Spleen (tissue), 11 donors: ENCODE measurements around the gene PCYT1A. TPM values are rescaled to one million over a fixed set of nuclear protein-coding genes. Genes with fewer than 3 reads are reported as not detected.
A peak's percentile ranks its signal among the peaks of the same experiment; 100 is the strongest.

Experiments
- DNase-seq: peaks from one replicate; pipeline ENCODE4 v3.0.0-alpha.2; 2020
- H3K27ac ChIP-seq, 8 donors: fragments of 200-600 bp; sonication (generic) in 7 of 8; 1 replicate in 4 of 8; 2 replicates in 4 of 8; pipeline versions ENCODE4 v1.5.0 to v1.8.0; 2016 to 2021; ENCODE audit warnings: inconsistent platforms in 4 of 8, mild to moderate bottlenecking in 4 of 8, moderate library complexity in 1 of 8
- H3K27me3 ChIP-seq, 7 donors: fragments of 200-600 bp; sonication (generic) in 6 of 7; replicated peaks in 1 of 7; 1 replicate in 4 of 7; 2 replicates in 3 of 7; pipeline versions ENCODE4 v1.5.0 to v1.8.0; 2016 to 2021; ENCODE audit warnings: inconsistent platforms in 3 of 7, mild to moderate bottlenecking in 1 of 7
- H3K36me3 ChIP-seq, 6 donors: fragments of 200-600 bp; sonication (generic) in 5 of 6; 1 replicate in 4 of 6; 2 replicates in 2 of 6; pipeline versions ENCODE4 v1.5.0 to v1.8.0; 2016 to 2021; ENCODE audit warnings: inconsistent platforms in 2 of 6
- H3K4me1 ChIP-seq, 6 donors: fragments of 200-600 bp; sonication (generic) in 5 of 6; 1 replicate in 3 of 6; 2 replicates in 3 of 6; pipeline versions ENCODE4 v1.5.0 to v1.8.0; 2016 to 2021; ENCODE audit warnings: inconsistent platforms in 3 of 6
- H3K4me3 ChIP-seq, 8 donors: fragments of 200-600 bp; sonication (generic) in 7 of 8; 1 replicate in 4 of 8; 2 replicates in 4 of 8; pipeline versions ENCODE4 v1.5.0 to v1.8.0; 2016 to 2021; ENCODE audit warnings: inconsistent platforms in 4 of 8, mild to moderate bottlenecking in 4 of 8, moderate library complexity in 2 of 8
- H3K9me3 ChIP-seq, 8 donors: fragments of 200-600 bp; sonication (generic) in 7 of 8; 1 replicate in 4 of 8; 2 replicates in 4 of 8; pipeline versions ENCODE4 v1.5.0 to v1.8.0; 2016 to 2021; ENCODE audit warnings: inconsistent platforms in 4 of 8
- CTCF ChIP-seq, 11 experiments: fragments of 200-600 bp in 7 of 11; fragments of 450-650 bp in 4 of 11; sonication (generic) in 4 of 11; IDR thresholded peaks in 8 of 11; conservative IDR thresholded peaks in 3 of 11; 1 replicate in 7 of 11; 2 replicates in 4 of 11; pipeline versions ENCODE4 v1.4.0 to v1.8.0; 2016 to 2021; ENCODE audit warnings: antibody characterized with exemption in 11 of 11, inconsistent platforms in 4 of 11, mild to moderate bottlenecking in 1 of 11
- POLR2A ChIP-seq, 3 donors: fragments of 450-650 bp; IDR thresholded peaks; one replicate each; pipeline ENCODE4 v1.5.1; 2017; ENCODE audit warnings: antibody characterized with exemption in 3 of 3, mild to moderate bottlenecking in 1 of 3
- POLR2AphosphoS5 ChIP-seq, 3 donors: sonication (generic); formaldehyde crosslinking; IDR thresholded peaks; one replicate each; pipeline ENCODE4 v1.5.1; 2017; ENCODE audit warnings: antibody characterized with exemption in 3 of 3
- WGBS, 5 donors: extraction: QIAGEN DNeasy Blood & Tissue Kit in 3 of 5; methylation state at CpG; one replicate each; pipeline versions ENCODE4 v1.1.5 to v1.1.7; 2013 to 2018; 5-methylcytosine and 5-hydroxymethylcytosine counted together
- intact Hi-C: fragments of 100-400 bp; cut with DNase I; formaldehyde crosslinking; loops from one replicate; pipeline ENCODE4 v1.15.0; 2023; ENCODE audit warnings: low total_unique reads
- polyA plus RNA-seq, 3 donors: library from polyadenylated mRNA; stranded (reverse); fragments of 200-250 nt; gene quantifications; one replicate each; pipeline ENCODE4 v1.2.1, GENCODE V29; 2013
- small RNA-seq, 4 donors: library from RNA; depleted of rRNA; stranded (forward); fragments of <200 nt; gene quantifications; one replicate each; pipeline ENCODE3, GENCODE V24; 2016
- total RNA-seq, 7 donors: library from RNA; depleted of rRNA in 3 of 7; stranded (reverse); fragments of >200 nt in 3 of 7; fragmentation: NEBNext Ultra II Directional in 4 of 7; extraction: Animal tissue kit (Norgen Biotek cat#: 25700) in 4 of 7; gene quantifications; one replicate each; pipeline versions ENCODE4 v1.1.0 to v1.2.1, GENCODE V29; 2016 to 2021
- donor health status: healthy with polysubstance abuse.
- donor health status: DM: no; HTN: no; CAD: no; lungs with moderate emphysema.
- donor health status: DM: no; HTN: no; CAD: no.
- donor health status: Bipolar disorder and iron deficiency.
- donor health status: healthy.
- donor health status: DM: no; HTN: no; CAD: no.
- donor health status: DM: yes; HTN: yes; CAD: no.

The PCYT1A gene
- total and polyA plus RNA-seq, 10 donors = 10.6 to 128 (median 90.3) TPM

DNA sequence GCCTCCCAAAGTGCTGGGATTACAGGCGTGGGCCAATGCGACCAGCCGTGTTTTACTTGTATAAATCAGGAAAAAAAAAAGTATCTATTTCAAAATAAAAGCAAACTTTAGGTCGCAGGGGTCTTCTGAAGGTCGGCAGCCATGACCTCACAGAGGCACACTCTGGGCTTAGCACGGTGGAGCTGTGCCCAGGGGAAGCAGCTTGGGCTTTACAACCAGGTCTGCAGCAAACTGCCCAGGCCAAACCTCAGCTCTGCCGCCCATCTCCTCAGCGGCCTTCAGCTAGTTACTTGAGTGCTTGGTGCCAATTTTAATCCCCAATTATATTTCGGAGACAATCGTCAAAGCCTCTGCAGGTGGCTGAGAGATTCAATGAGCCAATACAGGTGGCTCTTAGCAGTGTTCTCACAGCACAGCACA, 106.4 kb downstream of the PCYT1A start:
- no peak overlapping the region for H3K4me3 ChIP-seq
- TF ChIP-seq POLR2A (IDR thresholded peaks at IDR 0.05) (no peak), CTCF (IDR thresholded peaks at IDR 0.05 in 8 of 11, conservative IDR thresholded peaks at IDR 0.05 in 3 of 11) (no peak), POLR2AphosphoS5 (IDR thresholded peaks at IDR 0.05) (no peak)
- H3K9me3 ChIP-seq = no peaks in the 10 kb centered on the region
- WGBS, 5 donors = 64 to 79% (median 70%) methylated on average over 10 of the region's 10 CpGs
- H3K27ac ChIP-seq = peak overlapping the region in 6 of 8 donors; percentile 38 to 87 (median 84)
- no peaks in the 10 kb centered on the region for H3K27me3 ChIP-seq
- H3K36me3 ChIP-seq = no peaks in the 10 kb centered on the region
- H3K4me1 ChIP-seq = peaks cover 0 to 47% (median 31%) of the 10 kb centered on the region in 6 donors
- DNase-seq = peak; percentile 67
- intact Hi-C loops = no loop called here

GRCh38 chr3:196180346-196180745, 107.2 kb downstream of the PCYT1A start:
- DNase-seq = peak; percentile 59
- intact Hi-C loops = no loop called here

More at GRCh38 chr3:196180346-196180745, 107.2 kb downstream of the PCYT1A start:
- no peaks in the 10 kb centered on the region for H3K9me3 ChIP-seq
- TF ChIP-seq CTCF (IDR thresholded peaks at IDR 0.05 in 8 of 11, conservative IDR thresholded peaks at IDR 0.05 in 3 of 11) (no peak), POLR2AphosphoS5 (IDR thresholded peaks at IDR 0.05) (no peak), POLR2A (IDR thresholded peaks at IDR 0.05) (no peak)
- no peaks in the 10 kb centered on the region for H3K27me3 ChIP-seq
- peak overlapping the region in 1 of 8 donors; percentile 48 for H3K4me3 ChIP-seq
- peak overlapping the region; percentile 63 to 87 (median 84) for H3K27ac ChIP-seq
- H3K36me3 ChIP-seq = no peaks in the 10 kb centered on the region
- 64 to 79% (median 76%) methylated on average over 9 of the region's 9 CpGs for WGBS, 5 donors
- H3K4me1 ChIP-seq = peaks cover 0 to 46% (median 31%) of the 10 kb centered on the region in 6 donors

Small RNAs within 50 kb of the gene (small RNA-seq; reads per million reads assigned to genes)
- 0 reads per million in 4 donors for gene AC069257.2
- gene RF00019 = 0 reads per million in 4 donors

Other genes starting within 250 kb of the PCYT1A start
- gene TFRC, start 205.6 kb downstream of the PCYT1A start, total RNA-seq = 100 to 1,000 TPM in 1 of 7 donors, 10 to 100 TPM in 6; 44.2 to 104 (median 82.7) TPM
- gene TFRC, start 205.6 kb downstream of the PCYT1A start, polyA plus RNA-seq = 10 to 100 TPM; 13.2 to 18.7 (median 15.5) TPM
- gene ZDHHC19, start 76.3 kb downstream of the PCYT1A start, total RNA-seq = 10 to 100 TPM in 3 of 7 donors, 1 to 10 TPM in 3, under 1 TPM in 1; 0.79 to 44.6 (median 7.9) TPM
- gene ZDHHC19, start 76.3 kb downstream of the PCYT1A start, polyA plus RNA-seq = 10 to 100 TPM in 1 of 3 donors, 1 to 10 TPM in 2; 3.2 to 15.4 (median 6.2) TPM
- gene SLC51A, start 71.2 kb downstream of the PCYT1A start, total RNA-seq = 10 to 100 TPM in 1 of 7 donors, 1 to 10 TPM in 6; 2.0 to 14.6 (median 4.1) TPM
- 1 to 10 TPM in 1 of 3 donors, under 1 TPM in 2; 0.30 to 1.1 (median 0.54) TPM for gene SLC51A, start 71.2 kb downstream of the PCYT1A start, polyA plus RNA-seq
- 10 to 100 TPM in 1 of 7 donors, 1 to 10 TPM in 6; 1.7 to 10.4 (median 4.8) TPM for gene DYNLT2B, start 30.5 kb upstream of the PCYT1A start, total RNA-seq
- 10 to 100 TPM; 15.1 to 21.3 (median 17.2) TPM for gene DYNLT2B, start 30.5 kb upstream of the PCYT1A start, polyA plus RNA-seq
- gene TM4SF19, start 50.7 kb upstream of the PCYT1A start, total RNA-seq = under 1 TPM in 1 of 7 donors, not detected in 6; 0.46 TPM
- gene TM4SF19, start 50.7 kb upstream of the PCYT1A start, polyA plus RNA-seq = 1 to 10 TPM in 1 of 3 donors, not detected in 2; 6.5 TPM
- 10 to 100 TPM; 21.1 to 59.0 (median 53.6) TPM for gene UBXN7, start 144.7 kb upstream of the PCYT1A start, total RNA-seq
- 10 to 100 TPM in 1 of 3 donors, 1 to 10 TPM in 2; 2.4 to 12.8 (median 2.5) TPM for gene UBXN7, start 144.7 kb upstream of the PCYT1A start, polyA plus RNA-seq
- 10 to 100 TPM; 17.9 to 28.3 (median 24.2) TPM for gene RNF168, start 216.0 kb upstream of the PCYT1A start, total RNA-seq
- 1 to 10 TPM; 3.4 to 7.0 (median 3.7) TPM for gene RNF168, start 216.0 kb upstream of the PCYT1A start, polyA plus RNA-seq
- not detected for gene SMCO1, start 227.6 kb upstream of the PCYT1A start, total RNA-seq
- not detected for gene SMCO1, start 227.6 kb upstream of the PCYT1A start, polyA plus RNA-seq